ENCODE data around the gene TFB1M. TPM values are rescaled to one million over a fixed set of nuclear protein-coding genes. Genes with fewer than 3 reads are reported as not detected.

Gene TFB1M
- total and polyA plus RNA-seq, 9 of the 15 experiments (the other 6 are each of a cell fraction or from before 2014, with no cell fraction given), result 34.6 to 145 (median 40.4) TPM

DNA sequence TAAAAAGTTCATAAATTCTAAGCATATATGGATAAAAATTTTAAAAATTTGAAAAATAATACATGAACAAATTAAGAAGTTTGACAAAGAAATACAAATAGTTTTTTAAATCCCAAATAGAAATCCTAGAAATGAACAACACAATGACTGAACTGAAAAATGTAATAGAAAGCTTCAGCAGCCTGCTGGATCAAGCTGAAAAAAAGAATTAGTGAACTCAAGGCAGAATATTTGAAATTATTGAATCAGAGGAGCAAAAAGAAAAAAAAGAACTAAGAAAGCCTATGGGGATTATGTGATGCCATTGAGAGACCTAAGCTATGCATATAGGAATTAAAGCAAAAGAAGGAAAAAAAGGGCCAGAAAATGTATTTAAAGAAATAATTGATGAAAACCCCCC, 39.9 kb upstream of the TFB1M start:
- H3K27ac ChIP-seq (ENCODE audit: extremely low read depth, low read depth, low read length), result no peak overlapping the region
- no peaks in the 10 kb centered on the region for H4K20me1 ChIP-seq (replicated peaks; ENCODE audit: control insufficient read depth, insufficient read depth, low read length)
- no peaks in the 10 kb centered on the region for H3K79me2 ChIP-seq (ENCODE audit: control insufficient read depth, insufficient read depth, low read length)
- no peaks in the 10 kb centered on the region for H3K36me3 ChIP-seq (ENCODE audit: control insufficient read depth, insufficient read depth, low read length)
- ATAC-seq, result no peak
- no peak for FAIRE-seq
- no peak overlapping the region for H2AFZ ChIP-seq (ENCODE audit: low read depth, low read length)
- no peak overlapping the region for H3K9ac ChIP-seq (ENCODE audit: insufficient read depth in 1 of 2, low read depth in 2 of 2, low read length in 2 of 2)
- H3K9me1 ChIP-seq (ENCODE audit: control insufficient read depth, insufficient read depth, low read length), result no peaks in the 10 kb centered on the region
- H3K9me3 ChIP-seq (replicated peaks; ENCODE audit: control insufficient read depth, insufficient read depth, low read depth, low read length), result peaks cover 6% of the 10 kb centered on the region; the same call in 1 of the 2 replicates
- in situ Hi-C loops (cut with MboI), result no loop called here
- no peak overlapping the region for H3K4me3 ChIP-seq
- H3K4me2 ChIP-seq (ENCODE audit: insufficient read depth, low read length), result no peak overlapping the region
- CTCF ChIA-PET (ENCODE audit: low intra/inter-chr PET ratio), result no interaction called here
- no TSS peak for BruUV-seq (replicated peaks)
- peak in 1 of 4 experiments; percentile 9 for DNase-seq (ENCODE audit: extremely low read depth in 1 of 4, low spot score in 3 of 4)
- no peaks in the 10 kb centered on the region for H3K27me3 ChIP-seq (ENCODE audit: control insufficient read depth in 2 of 2, insufficient read depth in 2 of 2, low read length in 2 of 2)
- TF ChIP-seq CBX5 (IDR thresholded peaks at IDR 0.05; ENCODE audit: borderline replicate concordance, low read depth), result 0 out of 2 replicates have a peak, but pooled peaks have one; percentile 58
- TF ChIP-seq TRIM28 (IDR thresholded peaks at IDR 0.05), result peak; percentile 97
- TF ChIP-seq, protein P1, sequence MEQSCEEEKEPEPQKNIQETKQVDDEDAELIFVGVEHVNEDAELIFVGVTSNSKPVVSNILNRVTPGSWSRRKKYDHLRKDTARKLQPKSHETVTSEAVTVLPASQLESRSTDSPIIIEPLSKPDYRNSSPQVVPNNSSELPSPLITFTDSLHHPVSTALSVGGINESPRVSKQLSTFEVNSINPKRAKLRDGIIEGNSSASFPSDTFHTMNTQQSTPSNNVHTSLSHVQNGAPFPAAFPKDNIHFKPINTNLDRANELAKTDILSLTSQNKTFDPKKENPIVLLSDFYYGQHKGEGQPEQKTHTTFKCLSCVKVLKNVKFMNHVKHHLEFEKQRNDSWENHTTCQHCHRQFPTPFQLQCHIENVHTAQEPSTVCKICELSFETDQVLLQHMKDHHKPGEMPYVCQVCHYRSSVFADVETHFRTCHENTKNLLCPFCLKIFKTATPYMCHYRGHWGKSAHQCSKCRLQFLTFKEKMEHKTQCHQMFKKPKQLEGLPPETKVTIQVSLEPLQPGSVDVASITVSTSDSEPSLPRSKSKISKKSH (CRISPR knock-in tag; IDR thresholded peaks at IDR 0.05), result 0 out of 2 replicates have a peak, but pooled peaks have one; percentile 38
- peak in 1 of 2 experiments; percentile 47; a peak in 1 of 4 replicates for TF ChIP-seq TRIM24 (IDR thresholded peaks at IDR 0.05)
- TF ChIP-seq CBX3 (IDR thresholded peaks at IDR 0.05; ENCODE audit: borderline replicate concordance in 1 of 2, low read length in 2 of 2), result peak in 1 of 2 experiments; percentile 91; a peak in 2 of 3 replicates
- TF ChIP-seq, protein P2, sequence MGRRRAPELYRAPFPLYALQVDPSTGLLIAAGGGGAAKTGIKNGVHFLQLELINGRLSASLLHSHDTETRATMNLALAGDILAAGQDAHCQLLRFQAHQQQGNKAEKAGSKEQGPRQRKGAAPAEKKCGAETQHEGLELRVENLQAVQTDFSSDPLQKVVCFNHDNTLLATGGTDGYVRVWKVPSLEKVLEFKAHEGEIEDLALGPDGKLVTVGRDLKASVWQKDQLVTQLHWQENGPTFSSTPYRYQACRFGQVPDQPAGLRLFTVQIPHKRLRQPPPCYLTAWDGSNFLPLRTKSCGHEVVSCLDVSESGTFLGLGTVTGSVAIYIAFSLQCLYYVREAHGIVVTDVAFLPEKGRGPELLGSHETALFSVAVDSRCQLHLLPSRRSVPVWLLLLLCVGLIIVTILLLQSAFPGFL (CRISPR knock-in tag; IDR thresholded peaks at IDR 0.05), result no peak
- TF ChIP-seq, protein P3, sequence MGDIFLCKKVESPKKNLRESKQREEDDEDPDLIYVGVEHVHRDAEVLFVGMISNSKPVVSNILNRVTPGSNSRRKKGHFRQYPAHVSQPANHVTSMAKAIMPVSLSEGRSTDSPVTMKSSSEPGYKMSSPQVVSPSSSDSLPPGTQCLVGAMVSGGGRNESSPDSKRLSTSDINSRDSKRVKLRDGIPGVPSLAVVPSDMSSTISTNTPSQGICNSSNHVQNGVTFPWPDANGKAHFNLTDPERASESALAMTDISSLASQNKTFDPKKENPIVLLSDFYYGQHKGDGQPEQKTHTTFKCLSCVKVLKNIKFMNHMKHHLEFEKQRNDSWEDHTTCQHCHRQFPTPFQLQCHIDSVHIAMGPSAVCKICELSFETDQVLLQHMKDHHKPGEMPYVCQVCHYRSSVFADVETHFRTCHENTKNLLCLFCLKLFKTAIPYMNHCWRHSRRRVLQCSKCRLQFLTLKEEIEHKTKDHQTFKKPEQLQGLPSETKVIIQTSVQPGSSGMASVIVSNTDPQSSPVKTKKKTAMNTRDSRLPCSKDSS (IDR thresholded peaks at IDR 0.05; ENCODE audit: low read depth, partially characterized antibody), result peak; percentile 27
- TF ChIP-seq HLTF (IDR thresholded peaks at IDR 0.05), result peak; percentile 86
- TF ChIP-seq ZNF583 (CRISPR knock-in tag; IDR thresholded peaks at IDR 0.05), result no peak
- POLR2A ChIA-PET, result no interaction called here
- no peaks in the 10 kb centered on the region for H3K4me1 ChIP-seq (replicated peaks in 1 of 2; ENCODE audit: control insufficient read depth in 2 of 2, insufficient read depth in 2 of 2, low read length in 2 of 2)
- intact Hi-C loops (cut with micrococcal nuclease), result no loop called here
